AG10803 (cell line): Measurements from ENCODE around the gene RIPK4.

ENCODE experiments used
- DNase-seq: peaks from one replicate; pipeline ENCODE4 v3.0.0; 2010; ENCODE audit warnings: low read depth
- H3K4me3 ChIP-seq: 2 replicates; pipeline ENCODE4 v1.5.1; 2011; ENCODE audit warnings: mild to moderate bottlenecking, low read length, control low read depth
- TF ChIP-seq, protein P1 (sequence below): conservative IDR thresholded peaks from 2 replicates; pipeline ENCODE4 v1.5.1; 2011; ENCODE audit warnings: mild to moderate bottlenecking, low read length, control low read depth, inconsistent platforms

Gene RIPK4

DNA sequence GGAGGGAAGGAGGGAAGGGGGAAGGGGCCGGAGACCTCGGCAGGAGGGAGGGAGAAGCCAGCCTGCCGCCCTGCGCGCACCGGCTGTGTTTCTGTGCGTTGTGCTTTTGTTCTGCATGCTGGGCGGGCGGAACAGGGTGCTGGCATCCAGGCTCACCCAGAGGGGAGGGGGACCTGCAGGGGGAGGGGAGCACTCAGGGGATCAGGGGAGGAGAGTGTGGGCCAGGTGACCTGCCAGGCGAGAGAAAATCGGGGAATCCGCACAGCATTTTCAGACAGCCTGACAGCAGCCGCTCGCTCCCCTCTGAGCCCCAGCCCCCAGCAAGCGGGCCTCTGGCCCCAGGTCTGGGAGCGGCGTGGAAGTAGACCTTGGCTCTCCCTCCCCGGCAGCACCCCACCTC, 54.7 kb downstream of the RIPK4 start:
- no peak for DNase-seq
- H3K4me3 ChIP-seq = no peak overlapping the region
- TF ChIP-seq, protein P1, sequence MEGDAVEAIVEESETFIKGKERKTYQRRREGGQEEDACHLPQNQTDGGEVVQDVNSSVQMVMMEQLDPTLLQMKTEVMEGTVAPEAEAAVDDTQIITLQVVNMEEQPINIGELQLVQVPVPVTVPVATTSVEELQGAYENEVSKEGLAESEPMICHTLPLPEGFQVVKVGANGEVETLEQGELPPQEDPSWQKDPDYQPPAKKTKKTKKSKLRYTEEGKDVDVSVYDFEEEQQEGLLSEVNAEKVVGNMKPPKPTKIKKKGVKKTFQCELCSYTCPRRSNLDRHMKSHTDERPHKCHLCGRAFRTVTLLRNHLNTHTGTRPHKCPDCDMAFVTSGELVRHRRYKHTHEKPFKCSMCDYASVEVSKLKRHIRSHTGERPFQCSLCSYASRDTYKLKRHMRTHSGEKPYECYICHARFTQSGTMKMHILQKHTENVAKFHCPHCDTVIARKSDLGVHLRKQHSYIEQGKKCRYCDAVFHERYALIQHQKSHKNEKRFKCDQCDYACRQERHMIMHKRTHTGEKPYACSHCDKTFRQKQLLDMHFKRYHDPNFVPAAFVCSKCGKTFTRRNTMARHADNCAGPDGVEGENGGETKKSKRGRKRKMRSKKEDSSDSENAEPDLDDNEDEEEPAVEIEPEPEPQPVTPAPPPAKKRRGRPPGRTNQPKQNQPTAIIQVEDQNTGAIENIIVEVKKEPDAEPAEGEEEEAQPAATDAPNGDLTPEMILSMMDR = no peak

DNA sequence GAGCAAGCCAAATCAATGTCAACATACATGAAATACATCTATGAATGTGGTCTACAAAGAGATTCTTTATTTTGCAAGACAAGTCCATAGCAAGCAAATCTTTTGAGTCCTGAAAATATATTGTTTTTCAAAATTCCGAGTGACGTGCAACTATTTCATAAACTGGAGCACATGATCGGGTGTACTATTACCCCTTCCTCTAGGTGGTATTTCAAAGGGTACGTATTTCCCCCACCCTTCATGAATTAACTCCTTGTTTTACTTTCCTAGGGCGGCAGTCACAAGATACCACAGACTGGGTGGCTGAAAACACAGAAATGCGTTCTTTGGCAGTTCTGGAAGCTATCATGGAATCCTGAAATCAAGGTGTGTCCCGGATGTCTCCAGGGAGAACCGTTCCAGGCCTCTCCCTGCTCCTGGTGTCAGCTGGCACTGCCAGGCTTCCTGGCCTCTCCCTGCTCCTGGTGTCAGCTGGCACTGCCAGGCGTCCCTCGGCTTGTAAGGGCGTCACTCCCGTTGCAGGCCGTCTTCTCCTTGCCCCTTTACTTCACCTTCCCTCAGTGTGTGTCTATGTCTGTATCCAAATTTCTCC, 55.3 kb downstream of the RIPK4 start:
- no peak overlapping the region for H3K4me3 ChIP-seq

DNA sequence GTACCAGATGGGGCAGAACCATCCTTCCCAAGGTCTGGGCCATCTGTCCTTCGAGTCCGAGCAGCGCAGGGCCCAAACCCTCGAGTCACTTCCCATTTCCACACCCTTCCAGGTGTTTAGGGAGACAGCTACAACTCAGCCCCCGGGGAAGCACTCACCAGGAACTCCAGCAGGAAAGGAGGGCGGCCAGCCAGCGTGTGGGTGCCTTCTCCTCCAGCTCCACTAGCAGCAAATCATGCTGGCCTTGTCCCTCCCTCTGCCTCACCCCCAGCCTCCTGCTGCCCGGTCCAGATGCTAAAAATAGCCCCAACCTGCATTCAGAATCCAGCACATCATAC, 56.1 kb downstream of the RIPK4 start:
- TF ChIP-seq, protein P1 = no peak
- no peak for DNase-seq
- no peak overlapping the region for H3K4me3 ChIP-seq

More for the DNA sequence above, 55.3 kb downstream of the RIPK4 start:
- TF ChIP-seq, protein P1 = no peak
- no peak for DNase-seq

DNA sequence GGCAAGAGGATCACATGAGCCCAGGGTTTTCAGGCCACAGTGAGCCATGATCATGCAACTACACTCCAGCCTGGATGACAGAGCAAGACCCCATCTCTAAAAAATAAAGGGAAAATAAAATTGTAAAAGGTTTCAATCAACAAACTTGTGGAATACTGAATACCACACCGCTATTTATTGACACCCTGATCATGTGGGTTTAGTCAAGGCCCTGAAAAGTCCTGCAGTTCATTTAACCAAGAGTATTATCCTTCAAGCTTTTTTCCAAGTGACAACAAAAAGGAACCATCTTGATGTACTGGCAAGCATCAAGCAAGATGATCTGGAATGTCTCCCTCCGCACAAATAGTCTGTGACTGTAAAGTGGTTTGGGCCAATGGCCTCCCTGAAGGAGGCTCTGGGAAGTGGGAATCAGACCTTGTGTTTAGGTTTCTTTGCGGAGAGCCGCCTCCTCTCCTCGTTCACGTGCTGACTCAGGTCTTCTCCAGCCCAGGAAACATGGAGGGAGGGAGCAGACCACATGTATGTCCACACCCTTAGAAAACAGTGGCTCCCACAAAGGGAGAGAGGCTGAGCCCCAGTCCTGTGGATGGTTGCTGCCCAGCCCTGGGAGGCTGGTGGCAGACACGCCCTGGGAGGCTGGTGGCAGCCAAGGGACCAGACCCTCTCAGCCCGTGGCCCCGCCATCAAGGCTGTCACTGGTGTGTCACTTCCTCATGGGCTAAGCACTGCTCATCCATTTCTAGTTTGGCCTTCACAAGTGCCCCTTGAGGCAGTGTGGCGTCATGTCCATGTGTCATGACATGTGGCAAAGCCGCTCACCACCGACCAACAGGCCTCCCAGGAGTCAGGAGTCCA, 56.7 kb downstream of the RIPK4 start:
- DNase-seq = no peak
- no peak overlapping the region for H3K4me3 ChIP-seq
- TF ChIP-seq, protein P1 = no peak

DNA sequence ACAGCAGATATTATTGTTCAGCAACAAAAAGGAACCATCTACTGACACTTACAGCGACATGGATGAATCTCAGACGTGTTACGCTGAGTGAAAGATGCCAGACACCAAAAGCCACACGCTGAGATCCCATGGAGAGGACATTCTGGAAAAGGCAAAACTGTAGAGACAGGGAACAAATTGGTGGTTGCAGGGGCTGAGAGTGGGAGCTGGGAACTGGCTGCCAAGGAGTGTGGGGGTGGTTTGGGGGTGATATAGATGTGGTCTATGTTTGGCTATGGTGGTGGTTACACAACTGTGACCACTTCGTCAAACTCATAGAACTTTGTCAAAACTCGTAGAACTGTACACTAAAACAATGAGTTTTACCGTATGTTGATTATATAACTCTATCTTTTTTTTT, 57.7 kb downstream of the RIPK4 start:
- TF ChIP-seq, protein P1 = no peak
- no peak for DNase-seq
- H3K4me3 ChIP-seq = no peak overlapping the region

DNA sequence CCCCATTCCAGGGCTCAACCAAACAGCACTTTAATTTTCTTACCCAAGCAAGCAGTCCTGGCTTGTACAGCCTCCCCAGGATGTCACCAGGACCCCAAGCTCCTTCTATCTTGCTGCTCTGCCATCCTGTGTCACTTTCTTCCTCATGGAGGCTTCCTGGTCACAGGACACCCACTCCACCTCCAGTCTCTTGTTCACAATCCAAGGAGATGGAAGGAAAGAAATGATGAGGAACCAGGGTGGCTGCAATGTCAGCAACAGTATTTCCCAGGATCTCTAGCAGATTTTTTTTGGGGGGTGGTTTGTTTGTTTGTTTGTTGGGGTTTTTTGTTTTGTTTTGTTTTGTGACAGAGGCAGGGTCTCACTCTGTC, 58.9 kb downstream of the RIPK4 start:
- TF ChIP-seq, protein P1 = no peak
- H3K4me3 ChIP-seq = no peak overlapping the region
- no peak for DNase-seq
